Measurements from ENCODE around the gene HOXD4. TPM values are rescaled to one million over a fixed set of nuclear protein-coding genes. Genes with fewer than 3 reads are reported as not detected.

HOXD4 gene
- total RNA-seq, 1 donor from 2014 or later, result not detected

DNA sequence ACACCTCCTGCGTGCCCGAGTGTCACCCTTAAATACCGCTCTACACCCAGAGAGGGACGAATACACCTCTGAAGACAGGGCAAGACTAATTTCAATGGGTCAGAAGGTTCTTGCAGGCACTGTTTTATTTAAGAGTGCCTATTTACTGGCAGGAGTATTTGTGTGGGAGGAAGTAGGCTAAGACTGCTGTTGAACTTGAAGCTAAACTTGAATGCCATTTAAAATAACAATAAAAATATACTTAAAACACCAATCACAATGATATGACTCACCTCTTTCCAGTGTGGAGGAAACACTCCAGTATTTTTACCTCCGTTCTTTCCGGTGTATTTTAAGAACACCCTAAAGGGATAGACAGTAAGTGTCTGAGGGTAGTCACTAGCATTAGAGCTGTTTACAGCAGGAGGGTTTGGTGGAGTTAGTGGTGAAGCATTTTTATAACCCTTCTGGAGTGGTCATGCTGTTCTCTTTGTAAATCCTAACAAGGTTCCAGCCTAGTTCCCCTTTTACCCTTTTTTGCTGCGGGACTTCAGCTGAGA is 27.5 kb downstream of the HOXD4 start:
- Mint-ChIP-seq H3K4me3 (no peak overlapping the region), H3K27ac (no peak overlapping the region), H3K36me3 (ENCODE audit: low read depth) (no peaks in the 10 kb centered on the region), H3K9me3 (no peaks in the 10 kb centered on the region), H3K27me3 (ENCODE audit: insufficient read depth) (peaks cover 73% of the 10 kb centered on the region), H3K4me1 (ENCODE audit: low read depth) (peaks cover 6% of the 10 kb centered on the region)
- intact Hi-C loops (cut with micrococcal nuclease), result no loop called here
- DNase-seq (ENCODE audit: low spot score), result no peak

DNA sequence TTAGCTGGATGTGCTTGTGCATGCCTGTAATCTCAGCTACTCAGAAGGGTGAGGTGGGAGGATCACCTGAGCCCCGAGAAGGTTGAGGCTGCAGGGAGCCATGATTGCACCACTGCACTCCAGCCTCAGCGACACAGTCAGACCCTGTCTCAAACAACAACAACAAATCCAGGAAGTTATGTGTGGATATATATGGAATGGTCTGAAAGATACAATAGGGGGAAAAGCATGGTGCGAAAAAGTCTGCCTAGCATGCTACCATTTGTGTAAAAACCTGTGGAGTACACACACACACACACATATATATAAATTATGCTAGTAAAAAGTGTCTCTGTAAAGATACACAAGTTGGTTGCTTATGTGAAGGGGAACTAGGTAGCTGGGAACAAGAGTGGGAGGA is 30.2 kb downstream of the HOXD4 start:
- peaks cover 65% of the 10 kb centered on the region for H3K27me3 Mint-ChIP-seq (ENCODE audit: insufficient read depth)
- H3K4me1 Mint-ChIP-seq (ENCODE audit: low read depth), result peaks cover 3% of the 10 kb centered on the region
- DNase-seq (ENCODE audit: low spot score), result no peak
- no peaks in the 10 kb centered on the region for H3K9me3 Mint-ChIP-seq
- peaks cover 3% of the 10 kb centered on the region for H3K36me3 Mint-ChIP-seq (ENCODE audit: low read depth)
- H3K27ac Mint-ChIP-seq, result no peak overlapping the region
- no peak overlapping the region for H3K4me3 Mint-ChIP-seq
- intact Hi-C loops (cut with micrococcal nuclease), result no loop called here

DNA sequence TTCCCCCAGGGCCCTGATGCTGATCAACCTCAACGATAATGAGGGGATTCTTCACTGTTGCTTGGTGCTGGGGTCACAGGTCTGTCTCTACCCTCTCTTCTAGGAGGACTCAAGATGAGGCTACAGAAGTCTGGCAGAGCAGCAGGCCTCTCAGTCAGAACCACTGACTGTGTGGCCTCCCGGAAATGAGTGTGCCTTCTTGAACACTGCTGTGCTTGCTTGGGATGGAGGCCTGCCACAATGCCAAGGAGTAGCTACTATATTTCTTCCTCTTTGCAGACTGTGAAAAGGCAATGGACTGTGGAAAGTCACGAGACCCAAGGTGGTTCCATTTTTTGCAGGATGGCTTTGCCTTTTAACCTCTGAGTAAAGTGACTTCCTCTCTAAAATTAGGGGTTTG is 31.3 kb downstream of the HOXD4 start:
- intact Hi-C loops (cut with micrococcal nuclease), result no loop called here
- Mint-ChIP-seq H3K9me3 (no peaks in the 10 kb centered on the region), H3K36me3 (ENCODE audit: low read depth) (peaks cover 3% of the 10 kb centered on the region), H3K27me3 (ENCODE audit: insufficient read depth) (peaks cover 64% of the 10 kb centered on the region), H3K4me1 (ENCODE audit: low read depth) (peaks cover 7% of the 10 kb centered on the region), H3K27ac (no peak overlapping the region), H3K4me3 (no peak overlapping the region)
- no peak for DNase-seq (ENCODE audit: low spot score)

DNA sequence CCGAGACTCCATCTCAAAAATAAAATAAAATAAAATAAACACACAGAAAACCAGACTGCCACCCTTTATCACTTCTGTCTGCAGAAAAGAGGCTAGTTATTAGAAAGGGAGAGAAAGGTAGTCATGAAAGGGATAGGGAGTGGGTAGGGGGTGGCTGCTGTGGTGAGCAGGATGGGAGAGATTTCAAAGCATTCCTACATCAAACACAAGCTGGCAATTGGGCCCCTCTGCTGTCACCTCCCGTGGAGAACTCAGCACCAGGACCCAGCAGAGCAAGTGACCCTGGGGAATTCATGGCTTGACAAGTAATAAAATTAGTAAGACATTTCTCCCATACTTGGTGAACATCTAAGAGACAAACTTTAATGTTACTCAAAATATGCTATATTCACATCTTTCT is 33.4 kb downstream of the HOXD4 start:
- Mint-ChIP-seq H3K27ac (no peak overlapping the region), H3K4me3 (no peak overlapping the region), H3K36me3 (ENCODE audit: low read depth) (peaks cover 3% of the 10 kb centered on the region), H3K9me3 (no peaks in the 10 kb centered on the region), H3K27me3 (ENCODE audit: insufficient read depth) (peaks cover 60% of the 10 kb centered on the region), H3K4me1 (ENCODE audit: low read depth) (peaks cover 13% of the 10 kb centered on the region)
- no peak for DNase-seq (ENCODE audit: low spot score)
- intact Hi-C loops (cut with micrococcal nuclease), result loop anchor here (5.0 kb wide), 2 partner anchors 47 to 453 kb away; no protein-coding TSS in a partner anchor

DNA sequence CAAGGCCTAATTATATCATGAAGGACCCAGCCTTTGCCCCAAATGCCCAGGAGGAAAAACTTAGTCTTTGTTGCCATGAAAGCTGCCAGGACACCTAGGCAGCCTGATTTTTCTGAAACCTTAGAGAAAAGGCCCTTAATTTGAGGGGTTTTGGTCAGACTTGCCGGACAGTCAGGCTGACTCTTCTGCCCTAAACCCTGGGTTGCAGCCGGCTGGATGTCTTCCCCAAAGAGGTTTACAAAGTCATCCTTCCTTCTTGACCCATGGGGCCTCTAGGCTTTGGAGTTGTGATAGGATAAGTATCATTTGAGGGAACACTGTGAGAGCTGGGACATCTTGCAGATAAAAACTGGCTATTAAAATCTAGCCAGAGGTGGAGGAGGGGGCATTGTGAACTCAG is 34.7 kb downstream of the HOXD4 start:
- H3K9me3 Mint-ChIP-seq, result no peaks in the 10 kb centered on the region
- intact Hi-C loops (cut with micrococcal nuclease), result loop anchor here (5.0 kb wide), 2 partner anchors 49 to 451 kb away; no protein-coding TSS in a partner anchor

DNA sequence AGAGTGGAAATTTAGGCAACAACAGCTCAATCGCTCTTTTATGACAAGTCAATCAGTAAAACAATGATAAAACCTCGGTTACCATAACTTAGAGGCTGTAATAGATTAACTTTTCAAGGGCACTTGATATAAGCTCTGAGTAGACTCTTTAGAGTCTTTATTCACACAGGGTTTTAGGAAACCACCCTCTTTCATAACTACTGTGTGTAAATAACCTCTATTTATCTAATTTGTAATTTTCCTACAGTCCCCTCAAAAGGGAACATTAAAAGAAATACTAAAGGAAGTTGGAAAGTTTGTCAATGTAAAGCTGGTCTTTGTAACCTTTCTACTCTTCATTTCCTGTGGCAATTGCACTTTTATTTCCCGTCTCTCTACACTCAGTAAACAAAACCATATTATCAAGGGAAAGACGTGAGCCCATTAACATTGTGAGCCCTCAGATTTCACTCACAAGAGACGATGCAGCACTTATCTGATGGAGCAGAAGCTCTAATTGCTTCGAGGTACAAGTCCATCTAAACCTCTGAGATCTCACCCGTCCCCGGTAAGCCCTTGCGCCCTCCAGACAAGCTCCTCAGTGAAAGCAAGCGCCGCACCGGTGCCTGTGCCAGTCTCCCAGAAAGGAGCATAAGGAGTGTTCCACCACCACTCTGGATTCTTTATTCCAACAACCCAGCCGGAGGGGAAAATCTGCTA is 36.0 kb downstream of the HOXD4 start:
- no peaks in the 10 kb centered on the region for H3K9me3 Mint-ChIP-seq
- peak overlapping the region; percentile 86 for H3K4me3 Mint-ChIP-seq
- no peak for DNase-seq (ENCODE audit: low spot score)
- intact Hi-C loops (cut with micrococcal nuclease), result loop anchor here (5.0 kb wide), 2 partner anchors 50 to 450 kb away; no protein-coding TSS in a partner anchor
- H3K4me1 Mint-ChIP-seq (ENCODE audit: low read depth), result peaks cover 13% of the 10 kb centered on the region
- peak overlapping the region; percentile 57 for H3K27ac Mint-ChIP-seq
- peaks cover 72% of the 10 kb centered on the region for H3K27me3 Mint-ChIP-seq (ENCODE audit: insufficient read depth)
- peaks cover 3% of the 10 kb centered on the region for H3K36me3 Mint-ChIP-seq (ENCODE audit: low read depth)

More for the DNA sequence above, 34.7 kb downstream of the HOXD4 start:
- Mint-ChIP-seq H3K27ac (no peak overlapping the region), H3K27me3 (ENCODE audit: insufficient read depth) (peaks cover 64% of the 10 kb centered on the region), H3K36me3 (ENCODE audit: low read depth) (peaks cover 3% of the 10 kb centered on the region), H3K4me3 (no peak overlapping the region), H3K4me1 (ENCODE audit: low read depth) (peaks cover 13% of the 10 kb centered on the region)
- no peak for DNase-seq (ENCODE audit: low spot score)

DNA sequence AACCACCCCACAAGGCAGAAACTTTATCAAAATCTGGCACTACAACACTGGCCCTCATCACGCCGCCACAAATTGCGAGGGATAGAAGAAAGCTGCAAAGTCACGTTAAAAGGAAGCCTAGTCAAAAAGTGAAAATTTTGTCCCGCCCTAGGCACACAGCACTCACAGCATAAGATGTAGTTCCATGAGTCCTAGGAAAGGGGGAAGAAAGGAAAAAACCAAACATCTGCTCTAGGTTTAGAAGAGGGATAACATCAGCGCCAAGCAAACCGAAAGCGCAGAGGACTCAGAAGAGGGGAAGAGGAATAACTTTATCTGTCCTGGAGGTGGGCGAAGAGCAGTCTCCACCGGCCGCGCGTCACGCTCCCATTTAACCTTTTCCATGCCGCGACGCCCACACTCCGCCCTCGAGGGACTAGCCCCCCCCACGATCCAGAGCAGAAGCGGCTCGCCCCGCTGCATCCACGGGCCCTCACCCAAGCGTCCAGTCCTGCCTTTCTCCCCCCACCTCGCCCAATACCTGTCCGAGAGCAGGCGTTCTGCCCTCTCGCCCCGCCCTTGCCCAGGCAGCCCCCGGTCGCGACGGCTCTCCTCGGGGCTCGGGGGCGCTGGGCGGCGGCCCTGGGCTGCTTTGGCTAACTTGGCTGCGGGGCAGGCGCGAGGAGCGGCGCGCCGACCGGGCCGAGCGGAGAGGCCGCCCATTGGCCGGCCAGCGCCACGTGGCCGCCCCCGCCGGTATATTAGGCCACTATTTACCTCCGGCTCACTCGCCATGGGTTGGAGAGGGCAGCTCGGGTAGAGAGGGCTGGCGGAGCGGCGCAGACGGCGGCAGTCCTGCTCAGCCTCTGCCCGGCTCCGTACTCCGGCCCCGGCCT is 36.8 kb downstream of the HOXD4 start, which contains the start of gene HOXD1:
HOXD1 (plus strand) TSS at position 770 of the 875 bp plus-strand sequence. CDS start 134 bp downstream, outside the sequence.
- Mint-ChIP-seq H3K36me3 (ENCODE audit: low read depth) (peaks cover 3% of the 10 kb centered on the region), H3K27me3 (ENCODE audit: insufficient read depth) (peaks cover 76% of the 10 kb centered on the region), H3K4me1 (ENCODE audit: low read depth) (peaks cover 13% of the 10 kb centered on the region), H3K4me3 (peak within 1 kb of the TSS; percentile 86), H3K27ac (peak within 1 kb of the TSS; percentile 57), H3K9me3 (no peaks in the 10 kb centered on the region)
- intact Hi-C loops (cut with micrococcal nuclease), result loop anchor here (5.0 kb wide), 2 partner anchors 51 to 449 kb away; no protein-coding TSS in a partner anchor
- no peak for DNase-seq (ENCODE audit: low spot score)

DNA sequence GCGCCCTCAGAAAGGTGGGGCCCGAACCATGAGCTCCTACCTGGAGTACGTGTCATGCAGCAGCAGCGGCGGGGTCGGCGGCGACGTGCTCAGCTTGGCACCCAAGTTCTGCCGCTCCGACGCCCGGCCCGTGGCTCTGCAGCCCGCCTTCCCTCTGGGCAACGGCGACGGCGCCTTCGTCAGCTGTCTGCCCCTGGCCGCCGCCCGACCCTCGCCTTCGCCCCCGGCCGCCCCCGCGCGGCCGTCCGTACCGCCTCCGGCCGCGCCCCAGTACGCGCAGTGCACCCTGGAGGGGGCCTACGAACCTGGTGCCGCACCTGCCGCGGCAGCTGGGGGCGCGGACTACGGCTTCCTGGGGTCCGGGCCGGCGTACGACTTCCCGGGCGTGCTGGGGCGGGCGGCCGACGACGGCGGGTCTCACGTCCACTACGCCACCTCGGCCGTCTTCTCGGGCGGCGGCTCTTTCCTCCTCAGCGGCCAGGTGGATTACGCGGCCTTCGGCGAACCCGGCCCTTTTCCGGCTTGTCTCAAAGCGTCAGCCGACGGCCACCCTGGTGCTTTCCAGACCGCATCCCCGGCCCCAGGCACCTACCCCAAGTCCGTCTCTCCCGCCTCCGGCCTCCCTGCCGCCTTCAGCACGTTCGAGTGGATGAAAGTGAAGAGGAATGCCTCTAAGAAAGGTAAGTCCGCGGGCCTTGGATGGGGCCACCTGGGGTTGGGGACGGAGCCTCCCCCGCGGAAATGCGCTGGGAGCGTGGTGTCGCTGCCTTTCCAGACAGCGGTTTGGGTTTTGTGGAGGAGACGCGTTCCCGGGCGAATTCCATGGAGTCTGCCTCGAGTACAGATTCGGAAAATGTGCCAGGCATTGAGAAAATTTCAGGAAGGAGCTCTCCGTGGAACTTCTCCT is 37.7 kb downstream of the HOXD4 start:
- Mint-ChIP-seq H3K27ac (no peak overlapping the region), H3K4me1 (ENCODE audit: low read depth) (peaks cover 13% of the 10 kb centered on the region), H3K4me3 (peak overlapping the region; percentile 19), H3K36me3 (ENCODE audit: low read depth) (peaks cover 3% of the 10 kb centered on the region), H3K27me3 (ENCODE audit: insufficient read depth) (peaks cover 77% of the 10 kb centered on the region), H3K9me3 (no peaks in the 10 kb centered on the region)
- DNase-seq (ENCODE audit: low spot score), result no peak
- intact Hi-C loops (cut with micrococcal nuclease), result loop anchor here (5.0 kb wide), 2 partner anchors 52 to 448 kb away; no protein-coding TSS in a partner anchor

DNA sequence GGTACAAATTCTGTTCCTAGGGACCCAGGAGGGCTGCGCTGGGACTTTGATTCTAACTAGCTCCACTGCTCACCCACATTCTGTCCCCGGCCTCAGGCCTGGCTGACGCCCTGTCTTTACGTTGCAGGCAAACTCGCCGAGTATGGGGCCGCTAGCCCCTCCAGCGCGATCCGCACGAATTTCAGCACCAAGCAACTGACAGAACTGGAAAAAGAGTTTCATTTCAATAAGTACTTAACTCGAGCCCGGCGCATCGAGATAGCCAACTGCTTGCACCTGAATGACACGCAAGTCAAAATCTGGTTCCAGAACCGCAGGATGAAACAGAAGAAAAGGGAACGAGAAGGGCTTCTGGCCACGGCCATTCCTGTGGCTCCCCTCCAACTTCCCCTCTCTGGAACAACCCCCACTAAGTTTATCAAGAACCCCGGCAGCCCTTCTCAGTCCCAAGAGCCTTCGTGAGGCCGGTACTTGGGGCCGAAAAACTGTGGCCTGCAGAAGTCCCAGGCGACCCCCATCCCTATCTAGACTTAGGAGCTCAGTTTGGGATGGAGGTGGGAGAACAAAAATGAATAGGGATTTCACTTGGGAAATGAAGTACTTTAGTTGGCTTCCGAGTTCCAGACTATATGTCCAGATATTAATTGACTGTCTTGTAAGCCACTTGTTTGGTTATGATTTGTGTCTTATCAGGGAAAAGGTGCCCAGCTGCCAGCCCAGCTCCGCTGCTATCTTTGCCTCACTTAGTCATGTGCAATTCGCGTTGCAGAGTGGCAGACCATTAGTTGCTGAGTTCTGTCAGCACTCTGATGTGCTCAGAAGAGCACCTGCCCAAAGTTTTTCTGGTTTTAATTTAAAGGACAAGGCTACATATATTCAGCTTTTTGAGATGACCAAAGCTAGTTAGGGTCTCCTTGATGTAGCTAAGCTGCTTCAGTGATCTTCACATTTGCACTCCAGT is 38.6 kb downstream of the HOXD4 start:
- H3K27ac Mint-ChIP-seq, result no peak overlapping the region
- peaks cover 13% of the 10 kb centered on the region for H3K4me1 Mint-ChIP-seq (ENCODE audit: low read depth)
- intact Hi-C loops (cut with micrococcal nuclease), result loop anchor here (5.0 kb wide), 2 partner anchors 53 to 447 kb away; no protein-coding TSS in a partner anchor
- no peak overlapping the region for H3K4me3 Mint-ChIP-seq
- DNase-seq (ENCODE audit: low spot score), result no peak
- no peaks in the 10 kb centered on the region for H3K9me3 Mint-ChIP-seq
- H3K27me3 Mint-ChIP-seq (ENCODE audit: insufficient read depth), result peaks cover 80% of the 10 kb centered on the region
- H3K36me3 Mint-ChIP-seq (ENCODE audit: low read depth), result peaks cover 3% of the 10 kb centered on the region

DNA sequence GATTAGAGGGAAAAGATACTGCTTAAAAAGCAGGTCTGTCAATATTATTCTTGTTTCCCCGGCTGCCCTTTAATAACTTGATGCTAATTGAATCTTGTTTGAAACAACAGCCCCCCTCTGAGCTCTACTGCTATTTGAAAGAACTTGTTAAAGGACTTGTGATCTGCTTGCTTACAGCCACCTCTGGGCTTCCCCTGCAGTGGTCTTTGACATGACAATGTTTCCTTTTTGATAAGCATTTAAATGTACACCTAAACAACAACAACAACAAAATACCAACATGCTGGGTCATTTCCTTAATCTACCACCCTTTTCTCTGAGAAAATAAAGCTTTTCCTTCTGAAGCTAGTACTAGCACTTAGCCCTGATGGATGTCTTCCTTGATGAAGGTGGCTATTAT is 41.0 kb downstream of the HOXD4 start:
- peaks cover 63% of the 10 kb centered on the region for H3K27me3 Mint-ChIP-seq (ENCODE audit: insufficient read depth)
- no peak for DNase-seq (ENCODE audit: low spot score)
- intact Hi-C loops (cut with micrococcal nuclease), result no loop called here
- H3K4me3 Mint-ChIP-seq, result no peak overlapping the region
- peaks cover 9% of the 10 kb centered on the region for H3K4me1 Mint-ChIP-seq (ENCODE audit: low read depth)
- H3K27ac Mint-ChIP-seq, result no peak overlapping the region
- H3K36me3 Mint-ChIP-seq (ENCODE audit: low read depth), result no peaks in the 10 kb centered on the region
- no peaks in the 10 kb centered on the region for H3K9me3 Mint-ChIP-seq

DNA sequence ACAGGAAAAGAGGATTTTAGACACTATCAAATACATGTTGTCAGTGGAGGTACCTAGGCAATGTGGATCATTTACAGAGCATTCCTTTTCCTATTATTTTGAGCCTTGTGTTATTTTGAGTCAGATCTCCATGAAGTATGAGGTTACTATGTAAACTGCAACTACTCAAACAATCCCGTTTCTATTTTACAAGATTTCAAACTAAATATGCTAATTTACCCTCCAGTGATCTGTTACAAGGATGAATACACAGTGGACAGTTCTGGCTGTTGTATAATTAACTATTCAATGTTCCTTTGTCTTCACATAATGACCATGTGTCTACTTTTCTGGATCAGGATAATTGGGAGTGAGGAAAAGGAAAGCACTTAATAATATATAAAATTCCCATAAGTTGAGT is 41.7 kb downstream of the HOXD4 start:
- no peaks in the 10 kb centered on the region for H3K36me3 Mint-ChIP-seq (ENCODE audit: low read depth)
- DNase-seq (ENCODE audit: low spot score), result no peak
- intact Hi-C loops (cut with micrococcal nuclease), result no loop called here

More for the DNA sequence above, 41.7 kb downstream of the HOXD4 start:
- H3K27ac Mint-ChIP-seq, result no peak overlapping the region
- H3K9me3 Mint-ChIP-seq, result no peaks in the 10 kb centered on the region
- peaks cover 58% of the 10 kb centered on the region for H3K27me3 Mint-ChIP-seq (ENCODE audit: insufficient read depth)
- no peak overlapping the region for H3K4me3 Mint-ChIP-seq
- peaks cover 2% of the 10 kb centered on the region for H3K4me1 Mint-ChIP-seq (ENCODE audit: low read depth)

Measured in activated T-helper 1 cell treated with anti-CD3 and anti-CD28 coated beads, Interleukin-12 subunit alpha, Interleukin-12 subunit beta, Interleukin-2, Interleukin-4 antibody, amounts not matched to agents 30 ng/mL and 10 ng/mL and 1 ng/mL, durations not matched to agents 14 hours and 24 hours and 36 hours (primary cell).